Right lung (tissue), 5 donors: ENCODE measurements around the gene MYH11. TPM values are rescaled to one million over a fixed set of nuclear protein-coding genes. Genes with fewer than 3 reads are reported as not detected.
"Not testable (repeated sequence)": the region's sequence is repeated elsewhere in the genome, so short reads cannot be mapped to it uniquely, and the experiment has no call there.

Source experiments
- DNase-seq, 2 donors: peaks; one replicate each; pipeline ENCODE4 v3.0.0-alpha.2; 2013
- polyA plus RNA-seq, 5 donors: library from polyadenylated mRNA; unstranded; fragments of 120-200 nt; gene quantifications; one replicate each; pipeline versions ENCODE4 v1.2.1 to v1.2.3, GENCODE V29; 2013; ENCODE audit warnings: inconsistent platforms in 1 of 5, low replicate concordance in 1 of 5; ENCODE audit not compliant: insufficient read length in 5 of 5, insufficient read depth in 1 of 5

The MYH11 gene
- polyA plus RNA-seq, 5 donors: 53.0 to 320 (median 132) TPM

- no peak for DNase-seq
Observed at GRCh38 chr16:15757077-15757386, 99.8 kb downstream of the MYH11 start.

GRCh38 chr16:15754821-15755534 lies 101.8 kb downstream of the MYH11 start:
- no peak for DNase-seq

GRCh38 chr16:15752717-15753488 lies 103.9 kb downstream of the MYH11 start:
- no peak for DNase-seq

GRCh38 chr16:15751940-15752339 lies 104.9 kb downstream of the MYH11 start:
- DNase-seq: no peak

GRCh38 chr16:15749985-15750384 lies 106.8 kb downstream of the MYH11 start:
- DNase-seq: no peak

GRCh38 chr16:15749371-15749770 lies 107.5 kb downstream of the MYH11 start:
- no peak for DNase-seq

- DNase-seq: no peak
Observed at GRCh38 chr16:15748654-15749053, 108.2 kb downstream of the MYH11 start.

GRCh38 chr16:15747937-15748336 lies 108.9 kb downstream of the MYH11 start:
- no peak for DNase-seq

- no peak for DNase-seq
Observed at GRCh38 chr16:15746332-15746731, 110.5 kb downstream of the MYH11 start.

- no peak for DNase-seq
Observed at GRCh38 chr16:15743657-15744056, 113.2 kb downstream of the MYH11 start.

GRCh38 chr16:15742716-15743115 lies 114.1 kb downstream of the MYH11 start:
- no peak for DNase-seq

GRCh38 chr16:15741207-15741871 lies 115.5 kb downstream of the MYH11 start:
- no peak for DNase-seq

GRCh38 chr16:15739950-15740349 lies 116.9 kb downstream of the MYH11 start:
- no peak for DNase-seq

- no peak for DNase-seq
Observed at GRCh38 chr16:15739464-15739863, 117.4 kb downstream of the MYH11 start.

- DNase-seq: no peak
Observed at GRCh38 chr16:15737140-15737644, 119.6 kb downstream of the MYH11 start.

GRCh38 chr16:15736529-15736928 lies 120.3 kb downstream of the MYH11 start:
- DNase-seq: no peak

GRCh38 chr16:15735610-15736009 lies 121.2 kb downstream of the MYH11 start:
- no peak for DNase-seq

- no peak for DNase-seq
Observed at GRCh38 chr16:15732416-15732815, 124.4 kb downstream of the MYH11 start.

- DNase-seq: no peak
Observed at GRCh38 chr16:15729152-15729551, 127.7 kb downstream of the MYH11 start.

GRCh38 chr16:15727697-15728096 lies 129.1 kb downstream of the MYH11 start:
- DNase-seq: not testable (repeated sequence)

- no peak for DNase-seq
Observed at GRCh38 chr16:15726715-15727114, 130.1 kb downstream of the MYH11 start.

- DNase-seq: no peak
Observed at GRCh38 chr16:15725641-15726240, 131.1 kb downstream of the MYH11 start.
